IPS-15b (cell line): ENCODE data around the gene PNMA8A.

ENCODE experiments used
- H3K27me3 ChIP-seq: one replicate; pipeline ENCODE4 v1.6.1; 2013; ENCODE audit warnings: low read length; ENCODE audit not compliant: control insufficient read depth, insufficient read depth
- H3K36me3 ChIP-seq: one replicate; pipeline ENCODE4 v1.6.1; 2013; ENCODE audit warnings: low read length; ENCODE audit not compliant: control insufficient read depth, insufficient read depth
- H3K4me1 ChIP-seq: one replicate; pipeline ENCODE4 v1.6.1; 2013; ENCODE audit warnings: mild to moderate bottlenecking, low read length; ENCODE audit not compliant: control insufficient read depth, insufficient read depth
- H3K4me3 ChIP-seq: one replicate; pipeline ENCODE4 v1.5.1; 2013; ENCODE audit warnings: low read depth, low read length
- H3K9ac ChIP-seq: one replicate; pipeline ENCODE4 v1.6.1; 2013; ENCODE audit warnings: low read depth, mild to moderate bottlenecking, low read length
- H3K9me3 ChIP-seq: one replicate; pipeline ENCODE4 v1.6.1; 2013; ENCODE audit warnings: mild to moderate bottlenecking, low read length; ENCODE audit not compliant: control insufficient read depth, insufficient read depth

Gene PNMA8A

DNA sequence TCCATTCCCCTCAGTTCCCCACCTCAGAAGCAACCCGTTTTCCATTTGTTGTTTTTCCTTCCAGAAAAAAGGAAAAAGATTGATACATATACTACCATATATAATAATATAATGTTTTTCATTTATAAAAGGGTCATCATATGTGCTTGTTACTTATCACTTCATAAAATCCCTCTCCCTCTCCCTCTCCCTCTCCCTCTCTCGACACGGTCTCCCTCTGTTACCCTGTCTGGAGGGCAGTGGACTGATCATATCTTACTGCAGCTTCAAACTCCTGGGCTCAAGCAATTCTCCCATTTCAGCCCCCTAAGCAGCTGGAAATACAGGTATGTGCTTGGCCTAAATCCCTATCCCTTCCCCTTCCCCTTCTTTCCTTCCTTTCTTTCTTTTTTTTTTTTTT is 17.1 kb downstream of the PNMA8A start:
- no peak overlapping the region for H3K4me3 ChIP-seq
- no peaks in the 10 kb centered on the region for H3K27me3 ChIP-seq
- H3K9ac ChIP-seq = no peak overlapping the region
- no peaks in the 10 kb centered on the region for H3K9me3 ChIP-seq
- H3K4me1 ChIP-seq = no peaks in the 10 kb centered on the region
- H3K36me3 ChIP-seq = no peaks in the 10 kb centered on the region

DNA sequence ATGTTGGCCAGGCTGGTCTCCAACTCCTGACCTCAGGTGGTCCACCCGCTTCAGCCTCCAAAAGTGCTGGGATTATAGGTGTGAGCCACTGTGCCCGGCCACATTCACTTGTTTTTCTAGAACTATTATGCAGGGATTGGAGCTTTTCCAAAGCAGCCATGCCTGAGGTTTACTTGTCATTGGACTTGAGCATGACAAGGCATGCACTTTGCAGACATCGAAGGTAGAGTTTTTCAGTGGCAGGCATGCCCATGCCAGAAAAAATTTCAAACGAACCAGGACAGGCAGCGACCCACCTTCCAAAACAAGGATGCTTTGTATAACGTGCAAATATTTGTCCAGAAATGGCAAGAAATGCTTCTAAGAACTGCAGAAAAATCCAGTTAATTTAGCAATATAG is 17.7 kb downstream of the PNMA8A start:
- no peaks in the 10 kb centered on the region for H3K4me1 ChIP-seq
- no peaks in the 10 kb centered on the region for H3K9me3 ChIP-seq
- no peak overlapping the region for H3K9ac ChIP-seq
- H3K4me3 ChIP-seq = no peak overlapping the region
- no peaks in the 10 kb centered on the region for H3K36me3 ChIP-seq
- no peaks in the 10 kb centered on the region for H3K27me3 ChIP-seq

DNA sequence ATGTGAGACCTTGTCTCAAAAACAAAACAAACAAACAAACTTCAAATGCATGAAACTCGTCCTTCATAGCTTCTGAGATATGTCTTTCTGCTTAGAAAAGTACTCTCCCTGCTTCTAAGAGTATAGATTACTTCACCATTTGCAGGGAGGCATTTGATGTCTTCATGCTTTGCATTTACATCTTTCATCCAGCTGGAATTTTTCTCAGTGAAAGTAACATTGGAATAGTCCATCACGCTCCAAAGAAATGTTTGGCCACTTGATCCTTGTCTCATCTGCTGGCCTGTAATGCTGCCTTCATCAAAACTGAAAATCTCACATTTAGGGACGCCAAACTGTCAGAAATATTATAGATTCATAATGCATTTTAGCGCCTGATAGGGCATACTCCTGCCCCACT is 19.2 kb downstream of the PNMA8A start:
- no peaks in the 10 kb centered on the region for H3K27me3 ChIP-seq
- H3K9ac ChIP-seq = no peak overlapping the region
- H3K4me3 ChIP-seq = no peak overlapping the region
- no peaks in the 10 kb centered on the region for H3K36me3 ChIP-seq
- no peaks in the 10 kb centered on the region for H3K9me3 ChIP-seq
- H3K4me1 ChIP-seq = no peaks in the 10 kb centered on the region

DNA sequence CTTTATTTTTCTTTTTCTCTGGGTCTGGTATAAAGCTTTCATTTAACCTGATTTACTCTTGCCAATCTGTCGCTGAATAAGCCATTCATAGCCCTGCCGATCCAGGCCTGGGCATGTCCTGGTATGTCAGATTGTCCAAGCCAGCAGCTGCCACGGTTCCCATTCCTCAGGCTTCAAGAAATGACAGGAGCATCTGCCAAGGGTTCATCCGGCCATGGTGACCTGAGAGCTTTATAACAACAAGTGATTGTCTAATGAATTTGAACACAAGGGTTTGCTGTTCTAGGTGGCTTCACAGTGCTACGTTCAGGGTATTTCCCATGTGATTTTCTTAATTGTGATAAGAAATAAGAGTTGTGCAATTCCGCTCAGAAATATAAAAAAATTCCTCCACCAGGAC is 20.0 kb downstream of the PNMA8A start:
- H3K9ac ChIP-seq = no peak overlapping the region

DNA sequence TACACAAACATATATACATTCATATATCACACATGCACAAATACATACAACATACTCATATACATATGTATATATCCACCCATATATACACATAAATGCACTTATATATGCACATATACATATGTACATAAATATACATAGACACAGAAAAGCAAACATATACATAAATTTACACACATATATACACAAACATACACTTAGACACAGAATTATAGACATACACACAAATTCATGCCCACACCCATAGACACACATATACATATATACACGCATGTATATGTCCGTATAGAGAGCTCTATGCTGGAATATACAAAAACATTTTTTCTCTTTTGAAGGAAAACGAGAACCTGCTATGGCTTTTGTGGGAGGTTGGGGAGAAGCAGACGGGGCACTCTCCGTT is 20.6 kb downstream of the PNMA8A start:
- H3K36me3 ChIP-seq = no peaks in the 10 kb centered on the region
- H3K4me1 ChIP-seq = no peaks in the 10 kb centered on the region
- no peaks in the 10 kb centered on the region for H3K9me3 ChIP-seq
- no peaks in the 10 kb centered on the region for H3K27me3 ChIP-seq
- no peak overlapping the region for H3K9ac ChIP-seq
- no peak overlapping the region for H3K4me3 ChIP-seq

More for the DNA sequence above, 20.0 kb downstream of the PNMA8A start:
- Histone ChIP-seq H3K9me3 (no peaks in the 10 kb centered on the region), H3K27me3 (no peaks in the 10 kb centered on the region), H3K4me3 (no peak overlapping the region), H3K4me1 (no peaks in the 10 kb centered on the region), H3K36me3 (no peaks in the 10 kb centered on the region)

DNA sequence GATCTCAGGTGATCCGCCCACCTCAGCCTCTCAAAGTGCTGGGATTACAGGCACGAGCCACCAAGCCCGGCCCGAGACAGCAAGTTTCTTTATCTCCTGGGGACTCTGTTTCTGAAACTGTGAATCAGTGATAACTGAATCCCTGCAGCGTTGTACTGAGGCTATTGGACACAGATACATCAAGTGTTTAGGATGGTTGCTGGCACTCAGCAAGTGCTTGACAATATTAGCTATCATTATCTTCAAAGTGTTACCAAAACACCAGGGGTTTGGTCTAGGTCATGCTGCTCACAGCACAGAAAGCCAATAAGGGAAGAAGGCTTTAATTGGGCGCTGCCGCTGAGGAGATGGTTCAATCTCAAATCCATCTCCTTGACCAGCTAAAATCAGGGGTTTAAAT is 22.1 kb downstream of the PNMA8A start:
- Histone ChIP-seq H3K4me1 (no peaks in the 10 kb centered on the region), H3K4me3 (no peak overlapping the region), H3K36me3 (no peaks in the 10 kb centered on the region), H3K9ac (no peak overlapping the region), H3K9me3 (no peaks in the 10 kb centered on the region), H3K27me3 (no peaks in the 10 kb centered on the region)

DNA sequence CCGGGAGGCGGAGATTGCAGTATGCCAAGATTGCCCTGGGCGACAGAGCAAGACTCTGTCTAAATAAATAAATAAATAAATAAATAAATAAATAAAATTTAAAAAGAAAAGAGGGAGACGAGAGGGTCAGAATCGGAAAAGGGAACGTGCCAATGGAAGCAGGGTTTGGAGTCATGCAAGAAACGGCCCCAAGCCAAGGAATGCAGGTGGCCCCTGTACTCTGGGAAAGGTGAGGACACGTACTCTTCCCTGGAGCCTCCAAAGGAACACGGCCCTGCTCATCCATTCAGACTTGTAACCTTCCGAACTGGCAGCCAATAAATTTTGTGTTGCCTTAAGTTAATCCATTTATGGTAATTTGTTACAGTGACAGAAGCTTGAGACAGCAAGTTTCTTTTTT is 22.8 kb downstream of the PNMA8A start:
- Histone ChIP-seq H3K9ac (no peak overlapping the region), H3K27me3 (no peaks in the 10 kb centered on the region), H3K4me1 (no peaks in the 10 kb centered on the region), H3K9me3 (no peaks in the 10 kb centered on the region), H3K4me3 (no peak overlapping the region), H3K36me3 (no peaks in the 10 kb centered on the region)

DNA sequence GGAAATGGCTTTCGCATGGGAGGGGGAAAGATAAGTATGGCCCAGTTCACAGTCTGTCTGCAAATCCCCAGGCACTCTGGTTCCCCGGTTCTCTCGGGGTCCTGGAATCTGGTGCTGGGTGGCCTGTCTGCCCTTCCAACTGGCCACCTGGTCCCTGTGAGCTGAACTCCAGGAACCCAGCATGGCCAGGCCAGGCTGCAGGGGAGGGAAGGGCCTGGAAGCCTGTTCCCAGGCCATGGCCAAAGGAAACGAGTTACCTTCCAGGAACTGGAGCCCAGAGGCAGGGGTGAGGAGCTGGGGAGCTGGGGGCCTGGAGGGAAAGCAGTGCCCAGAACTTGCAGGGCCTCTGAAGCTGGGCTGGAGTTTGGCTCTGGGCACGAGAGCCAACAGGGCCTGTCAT is 23.5 kb downstream of the PNMA8A start:
- H3K36me3 ChIP-seq = no peaks in the 10 kb centered on the region
- H3K4me1 ChIP-seq = no peaks in the 10 kb centered on the region
- H3K9me3 ChIP-seq = no peaks in the 10 kb centered on the region
- no peaks in the 10 kb centered on the region for H3K27me3 ChIP-seq
- no peak overlapping the region for H3K9ac ChIP-seq
- H3K4me3 ChIP-seq = no peak overlapping the region

DNA sequence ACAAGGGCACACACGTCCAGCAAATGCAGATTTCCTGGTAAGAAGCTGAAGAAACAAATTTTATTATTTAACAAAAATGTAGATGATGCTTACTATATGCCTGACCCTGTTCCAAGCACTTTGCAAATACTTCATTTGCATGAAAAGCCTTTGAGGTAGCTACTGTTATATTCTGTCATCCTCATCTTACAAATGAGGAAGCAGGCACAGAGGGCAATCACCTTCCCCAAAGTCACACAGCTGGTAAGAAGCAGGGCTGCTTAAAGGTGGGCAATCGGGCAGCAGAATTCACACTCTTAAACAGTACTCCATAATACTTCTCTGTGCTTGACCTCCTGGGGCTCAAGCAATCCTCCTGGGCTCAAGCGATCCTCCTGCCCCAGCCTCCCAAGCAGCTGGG is 24.4 kb downstream of the PNMA8A start:
- Histone ChIP-seq H3K9me3 (no peaks in the 10 kb centered on the region), H3K36me3 (no peaks in the 10 kb centered on the region), H3K27me3 (no peaks in the 10 kb centered on the region), H3K4me3 (no peak overlapping the region), H3K4me1 (no peaks in the 10 kb centered on the region), H3K9ac (no peak overlapping the region)

DNA sequence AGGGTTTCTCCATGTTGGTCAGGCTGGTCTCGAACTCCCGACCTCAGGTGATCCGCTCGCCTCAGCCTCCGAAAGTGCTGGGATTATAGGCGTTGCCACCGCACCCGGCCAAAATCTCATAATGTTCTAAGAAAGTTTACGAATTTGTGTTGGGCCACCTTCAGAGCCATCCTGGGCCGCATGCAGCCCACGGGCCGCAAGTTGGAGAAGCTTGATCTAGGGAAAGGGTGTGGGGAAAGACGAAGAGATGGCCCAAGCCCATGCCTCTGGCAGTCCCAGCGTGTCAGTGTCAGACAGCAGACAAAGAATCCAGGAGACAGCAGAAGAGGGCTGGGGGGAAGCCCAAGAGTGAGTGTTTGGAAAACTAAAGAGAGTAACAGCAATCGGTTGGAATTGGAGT is 25.3 kb downstream of the PNMA8A start:
- no peak overlapping the region for H3K4me3 ChIP-seq
- no peaks in the 10 kb centered on the region for H3K36me3 ChIP-seq
- H3K9ac ChIP-seq = no peak overlapping the region
- H3K27me3 ChIP-seq = no peaks in the 10 kb centered on the region
- no peaks in the 10 kb centered on the region for H3K4me1 ChIP-seq
- no peaks in the 10 kb centered on the region for H3K9me3 ChIP-seq

DNA sequence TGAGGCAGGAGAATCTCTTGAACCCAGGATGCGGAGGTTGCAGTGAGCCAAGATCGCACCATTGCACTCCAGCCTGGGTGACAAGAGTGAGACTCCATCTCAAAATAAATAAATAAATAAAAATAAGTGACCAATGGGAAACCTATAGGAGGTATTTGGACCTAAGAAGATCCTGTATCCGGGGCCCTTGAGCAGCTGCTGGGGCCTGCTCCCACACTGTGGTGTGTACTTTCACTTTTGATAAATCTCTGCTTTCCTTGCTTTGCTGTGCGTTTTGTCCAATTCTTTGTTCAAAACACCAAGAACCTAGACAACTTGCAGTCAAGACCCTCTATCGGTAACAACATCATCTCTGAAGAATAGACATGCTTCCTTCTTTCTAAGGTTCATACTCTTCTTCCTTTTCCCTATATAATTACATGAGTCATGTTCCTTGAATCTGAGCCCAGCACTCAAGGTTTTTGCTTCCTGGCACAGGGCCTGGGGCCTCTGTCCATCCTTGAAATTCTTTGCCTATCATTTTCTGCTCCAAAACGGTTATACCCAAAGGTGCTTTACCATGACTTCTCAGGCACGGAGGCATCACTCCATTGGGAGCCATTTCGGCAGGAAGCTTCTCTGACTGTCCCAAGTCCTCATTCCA is 28.4 kb downstream of the PNMA8A start:
- Histone ChIP-seq H3K4me1 (no peaks in the 10 kb centered on the region), H3K9me3 (no peaks in the 10 kb centered on the region), H3K9ac (no peak overlapping the region), H3K36me3 (no peaks in the 10 kb centered on the region), H3K27me3 (no peaks in the 10 kb centered on the region), H3K4me3 (no peak overlapping the region)

DNA sequence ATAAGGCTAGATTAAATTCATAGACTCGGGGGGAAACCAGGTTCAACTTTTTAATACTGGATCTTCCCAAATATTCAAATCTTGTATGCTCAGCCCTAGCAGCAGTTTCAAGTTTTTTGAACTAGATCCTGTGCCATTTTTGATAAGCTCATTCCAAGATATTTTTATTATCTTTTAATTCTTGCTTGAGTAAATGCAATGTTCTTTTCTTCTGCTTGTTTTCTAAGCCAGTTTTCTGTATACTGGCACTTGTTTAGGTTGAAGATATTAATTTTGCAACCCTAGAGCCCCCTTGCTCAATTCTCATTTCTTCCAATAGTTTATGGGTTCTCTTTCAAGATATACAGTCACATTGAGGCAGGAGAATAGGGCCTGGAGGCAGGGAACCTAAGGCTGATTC is 29.5 kb downstream of the PNMA8A start:
- no peaks in the 10 kb centered on the region for H3K9me3 ChIP-seq
- no peak overlapping the region for H3K4me3 ChIP-seq
- no peaks in the 10 kb centered on the region for H3K36me3 ChIP-seq
- H3K27me3 ChIP-seq = no peaks in the 10 kb centered on the region
- no peak overlapping the region for H3K9ac ChIP-seq
- no peaks in the 10 kb centered on the region for H3K4me1 ChIP-seq
